ENCODE data around the gene OR2L5.

OR2L5 gene

GRCh38 chr1:248013229-248013710, at the start of gene OR2L5:
Gene OR2L5 (plus strand): TSS chr1:248013660. CDS start chr1:248021948, 8,288 bp downstream.
- no peak for DNase-seq (ENCODE audit: low spot score)

- no peak for DNase-seq (ENCODE audit: low spot score)
Measured at GRCh38 chr1:247964933-247965332, 48.5 kb upstream of the OR2L5 start, which contains the start of gene OR2AK2. Gene OR2AK2 (plus strand): TSS chr1:247965233. CDS start chr1:247965377, 144 bp downstream.

- DNase-seq (ENCODE audit: low spot score) = no peak
Measured at GRCh38 chr1:247966532-247967204, 46.8 kb upstream of the OR2L5 start.

DNA sequence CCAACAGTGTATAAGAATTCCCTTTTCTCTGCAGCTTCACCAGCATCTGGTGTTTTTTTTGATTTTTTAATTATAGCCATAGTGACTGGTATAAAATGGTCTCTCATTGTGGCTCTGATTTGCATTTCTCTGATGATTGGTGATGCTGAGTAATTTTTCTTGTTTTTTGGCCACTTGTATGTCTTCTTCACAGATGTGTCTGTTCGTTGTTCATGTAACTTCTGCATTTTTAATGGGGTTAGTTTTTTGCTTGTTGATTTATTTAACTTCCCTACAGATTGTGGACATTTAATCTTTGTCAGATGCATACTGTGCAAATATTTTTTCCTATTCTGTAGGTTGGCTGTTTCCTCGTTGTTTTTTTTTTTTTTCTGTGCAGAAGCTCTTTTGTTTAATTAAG, 20.5 kb upstream of the OR2L5 start:
- no peak for DNase-seq (ENCODE audit: low spot score)

GRCh38 chr1:247998811-247999210, 14.6 kb upstream of the OR2L5 start:
- DNase-seq (ENCODE audit: low spot score) = no peak

DNA sequence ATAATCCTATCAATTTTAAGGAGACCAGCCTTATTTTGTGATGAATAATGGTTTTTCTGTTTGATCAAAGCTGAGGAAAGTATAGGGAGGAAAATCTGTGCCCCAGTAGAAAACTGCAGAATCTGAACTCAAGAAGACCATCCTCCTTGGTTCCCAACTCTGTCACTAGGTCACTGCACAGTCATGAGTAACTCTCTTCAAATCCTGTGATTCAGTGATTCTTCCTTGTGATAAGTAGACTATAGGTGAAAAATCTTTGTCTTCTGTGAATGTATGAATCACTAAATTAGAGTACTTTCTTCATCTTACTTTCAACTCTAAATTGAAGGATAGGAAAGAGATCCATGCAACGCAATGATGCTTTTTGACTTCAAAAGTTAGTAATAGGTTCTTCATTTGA, 13.3 kb upstream of the OR2L5 start:
- DNase-seq (ENCODE audit: low spot score) = no peak

- no peak for DNase-seq (ENCODE audit: low spot score)
Measured at GRCh38 chr1:248007778-248008177, 5.7 kb upstream of the OR2L5 start.

GRCh38 chr1:248009681-248010080, 3.8 kb upstream of the OR2L5 start:
- DNase-seq (ENCODE audit: low spot score) = no peak

DNA sequence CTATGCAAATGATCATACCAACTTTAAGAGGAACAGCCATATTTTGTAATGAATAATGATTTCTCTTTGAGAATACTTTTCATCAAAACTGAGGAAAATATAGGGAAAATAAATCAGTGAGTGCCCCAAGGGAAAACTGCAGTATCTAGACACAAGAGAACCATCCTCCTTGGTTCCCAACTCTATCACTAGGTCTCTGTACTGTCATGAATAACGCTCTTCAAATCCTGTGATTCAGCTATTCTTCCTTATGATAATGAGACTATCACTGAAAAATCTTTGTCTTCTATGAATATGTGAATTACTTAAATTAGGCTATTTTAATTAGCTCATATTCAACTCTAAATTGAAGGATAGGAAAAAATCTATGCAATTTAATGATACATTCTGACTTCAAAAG, 2.3 kb downstream of the OR2L5 start:
- DNase-seq (ENCODE audit: low spot score) = no peak

DNA sequence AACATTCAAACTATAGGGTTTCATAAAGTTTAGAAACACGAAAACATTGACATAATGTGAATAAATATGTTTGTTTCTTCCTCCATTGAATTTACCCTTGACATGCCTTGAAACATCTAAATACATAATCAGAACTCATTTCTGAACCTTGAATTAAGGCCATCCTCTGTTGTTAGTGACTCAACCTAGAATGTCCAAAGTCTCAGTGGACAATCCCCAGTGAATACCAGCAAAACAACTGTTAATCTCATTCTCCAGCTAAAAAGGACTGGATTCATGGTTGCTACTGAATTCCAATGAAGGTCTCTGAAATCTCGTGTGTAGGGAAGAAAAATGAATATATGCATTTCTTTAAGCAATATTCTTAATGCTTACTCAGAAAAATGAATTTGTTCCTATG, 16.3 kb downstream of the OR2L5 start, which contains the start of gene OR2L2:
Gene OR2L2 (plus strand): TSS at position 301 of the 400 bp plus-strand sequence. CDS start 8,198 bp downstream, outside the sequence.
- DNase-seq (ENCODE audit: low spot score) = no peak

GRCh38 chr1:248045209-248045608, 31.7 kb downstream of the OR2L5 start:
- no peak for DNase-seq (ENCODE audit: low spot score)

- no peak for DNase-seq (ENCODE audit: low spot score)
Measured at GRCh38 chr1:248046536-248046935, 33.1 kb downstream of the OR2L5 start, which contains the start of gene OR2L3. Gene OR2L3 (plus strand): TSS chr1:248046836. CDS start chr1:248060682, 13,846 bp downstream.

DNA sequence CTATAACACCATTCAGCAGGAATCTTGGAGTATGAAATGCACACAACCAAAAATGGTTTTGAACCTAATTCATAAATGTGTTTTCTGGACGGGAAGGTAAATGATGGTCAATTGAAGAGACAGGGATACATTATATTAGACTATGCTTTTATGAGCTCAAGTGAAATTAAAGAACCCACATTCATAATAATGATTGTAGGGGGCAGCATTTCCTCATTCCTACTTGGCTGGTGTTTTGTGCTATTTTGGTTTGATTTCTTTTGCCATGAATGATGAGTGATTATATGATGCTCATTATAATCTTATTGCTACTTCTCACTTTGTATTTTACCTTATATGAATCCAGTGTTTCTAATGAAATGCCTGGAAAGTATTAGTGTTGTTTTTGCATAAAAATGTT, 33.5 kb downstream of the OR2L5 start:
- no peak for DNase-seq (ENCODE audit: low spot score)

DNA sequence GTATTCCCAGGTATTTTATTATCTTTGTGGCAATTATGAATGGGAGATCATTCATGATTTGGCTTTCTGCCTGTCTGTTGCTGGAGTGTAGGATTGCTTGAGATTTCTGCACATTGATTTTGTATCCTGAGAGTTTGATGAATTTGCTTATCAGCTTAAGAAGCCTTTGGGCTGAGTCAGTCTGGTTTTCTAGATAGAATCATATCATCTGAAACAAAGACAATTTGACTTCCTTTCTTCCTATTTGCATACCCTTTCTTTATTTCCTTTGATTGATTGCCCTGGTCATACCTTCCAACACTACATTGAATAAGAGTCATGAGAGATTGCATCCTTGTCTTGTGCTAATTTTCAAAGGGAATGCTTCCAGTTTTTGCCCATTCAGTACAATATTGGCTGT, 41.2 kb downstream of the OR2L5 start:
- DNase-seq (ENCODE audit: low spot score) = no peak

DNA sequence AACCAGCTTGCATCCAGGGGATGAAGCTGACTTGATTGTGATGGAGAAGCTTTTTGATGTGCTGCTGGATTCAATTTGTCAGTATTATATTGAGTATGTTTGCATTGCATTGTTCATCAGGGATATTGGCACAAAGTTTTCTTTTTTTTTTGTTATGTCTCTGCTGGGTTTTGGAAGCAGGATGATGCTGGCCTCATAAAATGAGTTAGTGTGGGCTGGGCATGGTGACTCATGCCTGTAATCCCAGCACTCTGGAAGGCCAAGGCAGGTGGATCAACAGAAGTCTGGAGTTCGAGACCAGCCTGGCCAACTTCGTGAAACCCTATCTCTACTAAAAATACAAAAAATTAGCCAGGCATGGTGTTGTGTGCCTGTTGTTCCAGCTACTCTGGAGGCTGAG, 41.8 kb downstream of the OR2L5 start:
- DNase-seq (ENCODE audit: low spot score) = no peak

- no peak for DNase-seq (ENCODE audit: low spot score)
Measured at GRCh38 chr1:248065071-248065470, 51.6 kb downstream of the OR2L5 start.

DNA sequence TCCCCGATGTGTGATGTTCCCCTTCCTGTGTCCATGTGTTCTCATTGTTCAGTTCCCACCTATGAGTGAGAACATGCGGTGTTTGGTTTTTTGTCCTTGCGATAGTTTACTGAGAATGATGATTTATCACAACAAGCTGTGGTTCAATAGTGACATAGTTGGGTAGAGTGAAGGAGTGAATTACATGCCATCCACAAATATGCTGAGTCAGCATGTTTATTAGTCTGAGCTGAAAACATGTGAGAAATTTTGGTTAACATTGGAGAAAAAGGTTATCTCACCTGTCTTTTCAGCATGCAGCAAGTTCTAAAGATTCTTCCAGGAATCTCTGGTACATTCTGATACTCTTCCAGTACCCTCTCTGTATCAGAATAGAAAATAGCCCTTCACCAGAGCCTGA, 52.1 kb downstream of the OR2L5 start:
- DNase-seq (ENCODE audit: low spot score) = no peak

All from hematopoietic multipotent progenitor cell treated with erythropoietin and hydrocortisone succinate and interleukin-3 and kit ligand, for 15 days (in vitro differentiated cells).